ENCODE data around the gene FIBCD1.

The FIBCD1 gene

DNA sequence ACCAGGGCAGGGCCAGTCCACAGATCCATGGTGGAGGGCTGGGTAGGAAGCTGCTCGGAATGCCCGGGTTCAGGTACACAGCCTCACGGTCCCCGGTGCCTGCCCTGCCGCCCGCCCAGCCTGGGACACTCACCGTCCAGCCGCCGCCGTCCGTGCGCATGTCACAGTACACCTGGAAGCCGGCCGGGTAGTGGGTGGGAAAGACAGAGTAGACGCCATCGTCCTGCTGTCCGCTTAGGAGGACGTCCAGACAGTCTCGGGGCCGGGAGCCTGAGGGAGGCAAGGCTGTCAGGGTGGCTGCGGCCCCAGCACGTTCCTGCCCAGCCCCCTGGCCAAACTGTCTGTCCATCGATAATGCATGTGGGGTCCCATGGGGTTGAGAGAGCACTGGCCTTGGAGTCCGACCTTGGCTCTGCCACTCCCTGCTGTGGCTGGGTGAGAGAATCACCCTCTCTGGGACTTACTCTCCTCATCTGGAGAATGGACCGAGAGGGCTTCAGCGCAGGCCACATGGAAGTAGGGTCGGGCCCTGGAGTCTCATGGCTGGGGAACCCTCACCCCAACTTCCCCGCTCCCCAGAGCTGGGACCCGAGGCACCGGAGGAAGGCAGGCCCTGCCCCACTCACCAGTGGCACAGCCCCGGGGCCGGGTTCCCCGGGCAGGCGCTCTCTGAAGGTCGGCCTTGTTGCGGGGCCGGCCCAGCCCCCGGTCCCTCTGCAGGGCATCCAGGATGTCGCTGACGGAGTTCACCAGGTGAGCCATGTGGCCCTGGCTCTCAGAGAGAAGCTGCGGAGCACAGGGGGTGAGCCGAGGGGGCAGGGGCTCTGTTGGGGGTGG lies 15.2 kb downstream of the FIBCD1 start:
- H3K4me3 ChIP-seq (ENCODE audit: low read depth, low read length): no peak overlapping the region

DNA sequence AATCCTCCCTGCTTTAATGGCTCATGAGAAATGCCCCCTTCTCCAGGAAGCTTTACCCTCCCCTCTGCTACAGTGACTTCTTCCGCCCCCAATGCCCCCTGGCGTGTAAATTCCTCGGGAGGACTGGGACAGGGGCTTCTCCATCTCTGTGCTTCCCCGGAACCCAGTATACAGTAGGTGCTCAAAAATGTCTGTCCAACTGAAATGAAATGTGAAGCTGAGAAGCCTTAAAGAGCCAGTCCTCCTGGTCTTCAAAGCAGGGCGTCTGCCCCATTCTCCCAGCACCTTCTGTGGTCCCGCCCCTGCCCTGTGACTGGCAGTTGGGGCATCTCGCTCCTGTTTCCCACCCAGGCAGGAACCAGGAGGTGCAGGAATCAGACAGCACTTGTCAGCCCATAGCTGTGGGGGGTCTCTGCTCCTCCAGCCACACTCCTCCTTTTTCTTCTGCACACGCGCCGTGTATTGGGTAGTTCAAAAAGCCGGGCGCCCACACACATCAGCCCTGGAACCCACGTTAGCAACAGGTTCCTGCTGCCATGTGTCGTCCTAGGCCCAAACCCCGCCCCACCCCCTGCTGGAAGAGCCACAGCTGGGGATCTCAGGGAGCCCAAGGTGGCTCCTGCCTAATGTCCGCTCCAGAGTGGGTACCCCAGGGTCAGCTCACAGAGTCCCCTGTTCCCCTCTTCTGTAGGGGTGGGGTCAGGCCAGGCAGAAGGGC lies 16.0 kb downstream of the FIBCD1 start:
- no peak overlapping the region for H3K4me3 ChIP-seq (ENCODE audit: low read depth, low read length)

DNA sequence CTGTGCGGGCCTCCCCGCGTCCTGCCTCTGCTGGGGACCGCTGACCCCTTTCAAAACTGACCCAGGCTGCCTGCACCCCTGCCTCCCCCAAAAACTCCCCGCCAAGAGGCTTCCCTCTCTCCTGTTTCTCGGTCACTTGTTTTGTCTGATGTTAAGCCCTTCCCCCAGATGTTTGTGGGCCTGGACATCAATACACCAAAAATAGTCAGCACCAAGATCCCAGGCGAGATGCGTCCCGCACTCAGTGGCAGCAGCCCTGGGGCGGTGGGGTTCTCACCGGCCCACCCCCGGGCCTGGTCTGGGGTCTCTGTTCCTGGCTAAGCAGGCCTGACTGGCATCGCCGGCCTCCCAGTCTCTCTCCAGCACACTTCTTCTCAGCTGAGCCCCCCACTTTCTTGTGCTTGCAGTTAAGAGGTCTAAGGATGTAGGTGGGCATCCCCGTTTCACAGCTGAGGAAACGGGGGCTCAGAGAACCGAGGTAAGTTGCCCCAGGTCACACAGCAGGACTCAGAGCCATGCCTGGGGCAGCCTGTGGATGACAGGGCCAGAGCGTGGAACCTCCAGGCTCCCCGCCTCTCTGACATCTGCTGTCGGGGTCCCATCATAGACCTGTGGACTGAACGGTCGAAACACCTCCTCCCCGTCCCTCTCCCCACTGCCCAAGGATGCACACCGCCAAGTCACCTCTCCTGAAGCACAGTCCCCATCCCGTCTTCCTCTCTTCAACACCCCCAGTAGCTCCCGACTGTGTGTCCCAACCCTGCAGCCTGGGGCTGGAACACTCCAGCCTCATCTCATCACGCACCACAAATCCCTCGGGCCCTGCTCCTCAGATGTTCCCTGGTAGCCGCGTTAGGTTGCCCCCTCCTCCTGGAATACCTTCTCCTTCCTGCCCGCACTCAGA lies 16.8 kb downstream of the FIBCD1 start:
- no peak overlapping the region for H3K4me3 ChIP-seq (ENCODE audit: low read depth, low read length)

DNA sequence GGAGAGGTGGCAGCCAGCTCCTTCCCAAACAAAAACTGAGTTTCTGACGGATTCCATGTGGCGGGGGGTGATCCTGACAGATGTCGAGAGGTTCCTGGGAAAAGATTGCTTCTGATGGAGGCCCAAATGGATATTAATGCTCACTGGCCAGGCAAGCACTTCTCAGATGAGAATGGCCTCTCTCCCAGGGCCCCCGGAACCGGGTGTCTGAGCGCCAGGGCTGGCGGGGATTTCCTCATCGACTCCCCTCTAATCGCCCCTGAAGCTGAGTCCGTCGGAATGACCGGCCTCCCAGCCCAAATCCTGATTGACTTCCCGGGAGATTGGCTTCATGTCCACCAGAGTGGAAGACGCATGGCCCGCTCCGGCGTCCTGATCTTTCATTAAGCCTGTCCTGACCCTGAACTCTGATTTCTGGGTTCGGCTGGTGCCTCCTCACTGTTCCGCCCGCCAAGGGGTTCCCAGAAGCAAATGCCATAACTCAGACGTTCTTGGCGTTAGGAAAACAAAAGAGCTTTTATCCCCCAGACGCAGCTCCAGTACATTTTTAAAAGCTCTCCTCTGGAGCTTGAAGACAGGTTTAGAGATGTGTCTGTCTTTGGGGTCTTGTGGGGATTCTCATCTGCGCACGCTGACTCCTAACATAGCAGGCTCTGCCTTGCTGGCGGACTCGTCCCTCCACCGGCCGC lies 17.6 kb downstream of the FIBCD1 start:
- H3K4me3 ChIP-seq (ENCODE audit: low read depth, low read length): no peak overlapping the region

DNA sequence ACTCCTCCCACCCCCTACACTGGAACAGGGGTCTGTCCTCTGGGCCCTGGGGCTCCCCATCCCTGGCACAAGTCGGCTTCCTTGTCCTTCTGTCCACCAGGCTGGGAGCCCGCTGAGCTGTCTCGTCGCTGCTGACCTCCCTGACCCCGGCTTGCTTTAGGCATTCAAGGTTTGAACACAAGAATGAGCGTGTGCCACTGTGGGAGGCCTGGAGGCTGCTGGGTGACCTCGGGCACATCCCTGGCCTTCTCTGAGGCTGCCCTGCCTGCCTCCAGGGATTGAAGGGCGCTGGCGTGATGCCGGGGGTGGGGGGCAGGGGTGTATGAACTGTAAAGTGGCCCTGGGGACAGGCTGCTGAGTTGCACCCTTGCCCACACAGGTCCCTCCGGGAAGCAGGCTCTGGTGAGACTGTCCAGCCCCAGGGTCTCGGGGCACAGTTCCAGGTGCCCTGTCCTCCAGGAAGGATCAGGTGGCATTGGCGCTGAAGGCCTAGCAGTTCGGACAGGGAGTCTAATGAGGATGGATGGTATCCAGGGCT lies 18.2 kb downstream of the FIBCD1 start:
- no peak overlapping the region for H3K4me3 ChIP-seq (ENCODE audit: low read depth, low read length)

DNA sequence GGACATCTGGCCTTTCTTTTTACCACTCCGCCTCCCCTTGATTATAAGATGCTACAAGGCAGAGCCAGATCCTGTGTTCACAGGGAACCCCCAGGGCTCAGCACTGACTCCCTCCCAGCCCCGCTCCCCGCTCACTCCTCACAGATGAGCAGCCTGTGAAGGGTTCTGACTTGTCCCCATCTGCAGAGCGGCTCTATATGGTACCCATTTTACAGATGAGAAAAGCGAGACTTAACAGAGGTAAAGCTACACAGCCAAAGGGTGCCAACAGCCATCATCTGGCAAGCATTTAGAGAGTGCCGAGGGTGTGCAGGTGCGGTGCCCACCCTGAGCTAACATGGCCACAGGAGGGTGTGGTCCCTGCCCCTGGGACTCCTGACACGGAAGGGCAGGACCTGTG lies 18.8 kb downstream of the FIBCD1 start:
- H3K4me3 ChIP-seq (ENCODE audit: low read depth, low read length): no peak overlapping the region

DNA sequence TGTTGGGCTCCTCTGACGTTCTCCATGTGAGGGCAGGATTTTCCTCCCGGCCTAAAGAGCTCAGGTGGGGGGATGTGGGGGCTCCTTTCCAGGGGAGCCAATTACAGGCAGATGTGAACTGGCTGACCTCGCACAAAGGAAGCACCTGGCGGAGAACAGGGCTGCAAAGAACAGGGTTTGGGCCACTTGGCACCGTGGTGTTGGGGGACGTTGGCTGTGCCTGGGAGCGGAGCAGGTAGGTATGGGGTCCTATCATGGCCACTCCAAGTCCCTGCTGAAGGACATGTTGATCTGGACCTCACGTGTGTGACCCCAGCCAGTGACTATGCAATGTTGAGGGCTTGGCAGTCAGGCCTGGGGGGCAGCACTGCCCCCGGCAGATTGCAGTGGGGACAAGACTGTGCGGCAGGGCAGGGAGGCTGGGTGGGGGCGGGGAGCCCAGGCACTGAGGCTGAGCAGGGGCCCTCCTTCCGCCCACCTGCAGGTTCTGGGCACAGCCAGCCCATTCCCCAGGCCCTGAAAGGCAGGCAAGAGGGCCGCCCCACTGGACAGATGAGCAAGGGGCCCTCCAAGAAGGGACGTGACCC lies 19.4 kb downstream of the FIBCD1 start:
- H3K4me3 ChIP-seq (ENCODE audit: low read depth, low read length): no peak overlapping the region

DNA sequence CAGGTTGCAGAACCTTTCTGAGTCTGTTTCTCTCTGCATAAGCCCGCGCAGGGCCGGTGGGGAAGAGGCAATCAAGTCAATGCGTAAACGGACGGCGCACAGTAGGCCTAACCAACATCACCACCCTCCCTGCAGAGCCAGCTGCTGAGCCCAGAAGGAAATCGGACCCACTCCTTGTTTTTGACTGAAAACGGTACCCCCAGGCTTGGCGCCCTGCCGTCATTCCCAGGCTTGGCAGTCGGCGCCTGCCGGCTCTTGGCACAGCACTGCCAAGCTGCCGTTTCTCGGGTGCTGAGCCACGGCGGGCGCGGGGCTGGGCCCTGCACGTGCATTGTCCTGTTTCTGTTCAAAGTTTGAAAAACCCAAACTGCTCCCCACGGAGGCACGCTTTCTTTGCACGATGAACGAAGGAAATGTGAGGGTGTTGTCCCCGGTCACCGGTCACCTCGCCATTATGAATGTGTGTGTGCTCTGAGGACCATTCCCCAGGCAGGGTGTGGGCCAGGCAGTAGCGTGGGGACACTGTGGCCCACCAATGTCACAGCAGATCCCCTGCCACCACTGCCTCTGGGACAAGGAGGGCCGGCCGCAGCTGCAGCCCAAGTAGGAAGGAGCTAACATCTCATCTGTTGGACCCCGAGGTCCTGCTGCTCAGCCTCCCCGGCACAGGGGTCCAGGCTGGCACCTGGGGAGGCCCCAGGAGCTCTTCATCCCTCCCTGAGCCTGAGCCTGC lies 20.1 kb downstream of the FIBCD1 start:
- H3K4me3 ChIP-seq (ENCODE audit: low read depth, low read length): no peak overlapping the region

DNA sequence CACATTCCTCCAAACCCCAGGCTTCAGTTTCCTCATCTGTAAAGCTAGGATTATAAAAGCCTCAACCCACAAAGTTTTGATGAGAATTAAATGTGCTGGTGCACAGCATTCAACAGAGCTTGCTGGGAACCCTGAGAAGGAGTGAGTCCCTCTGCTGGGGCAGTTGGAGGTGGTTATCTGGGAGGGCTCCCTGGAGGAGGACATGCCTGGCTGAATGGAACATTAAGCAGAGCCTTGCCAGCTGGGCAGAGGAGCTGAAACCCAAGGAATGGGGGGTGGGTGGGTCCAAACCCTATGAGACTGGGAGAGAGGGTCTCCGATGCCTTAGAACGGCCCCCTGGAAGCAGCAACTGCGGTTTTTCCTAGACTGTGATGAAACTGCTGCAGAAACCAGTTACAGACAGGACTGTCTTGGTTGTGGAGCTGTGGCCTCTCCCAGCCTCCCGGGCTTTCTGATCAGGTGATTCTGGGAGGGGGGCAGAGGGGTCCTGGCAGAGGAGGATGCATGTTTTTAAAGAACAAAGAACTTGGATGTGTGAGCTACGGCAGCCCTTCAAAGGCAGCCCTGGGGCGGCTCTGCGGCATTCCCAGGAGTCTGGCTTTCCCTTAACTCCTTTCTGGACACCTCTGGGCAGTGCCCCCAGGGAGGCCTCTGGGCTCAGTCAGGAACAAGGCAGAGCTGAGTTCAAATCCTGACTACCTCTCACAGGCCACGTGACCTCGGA lies 20.8 kb downstream of the FIBCD1 start:
- no peak overlapping the region for H3K4me3 ChIP-seq (ENCODE audit: low read depth, low read length)

DNA sequence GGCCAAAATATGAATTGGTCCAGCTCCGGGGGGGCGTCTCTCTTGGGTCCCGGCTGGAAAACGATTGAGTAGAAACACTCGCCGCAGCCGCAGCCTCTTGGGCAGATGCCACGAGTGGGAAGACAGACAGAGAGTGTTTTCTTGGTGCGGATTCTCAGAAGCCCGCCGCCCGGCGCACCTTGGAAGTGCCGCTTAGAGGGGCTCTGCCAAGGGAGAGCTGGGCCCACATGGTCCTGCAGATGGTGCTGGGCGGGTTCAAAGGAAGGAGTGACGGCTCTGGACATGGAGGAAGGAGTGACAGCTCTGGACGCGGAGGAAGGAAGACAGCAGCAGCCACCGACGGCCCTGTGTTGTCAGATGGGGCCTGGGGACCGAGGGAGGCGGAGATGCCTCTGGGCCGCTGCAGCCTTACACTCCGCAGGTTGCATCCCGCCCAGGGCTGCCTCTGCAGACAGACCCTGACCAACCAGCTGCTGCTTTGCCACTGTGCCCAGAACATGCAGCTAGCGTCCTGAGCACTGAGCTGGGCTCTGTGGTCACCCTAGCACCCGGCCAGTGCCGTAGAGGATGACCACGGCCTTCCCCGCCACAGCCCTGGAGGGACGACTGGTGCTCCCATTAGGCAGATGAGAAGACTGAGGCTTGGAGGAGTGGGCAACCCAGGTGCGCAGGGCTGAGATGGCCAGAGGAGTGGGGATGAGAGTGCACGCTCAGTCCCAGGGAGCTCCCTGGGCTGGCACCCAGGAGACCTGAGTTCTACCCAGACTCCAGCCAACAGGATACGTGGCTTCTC lies 21.7 kb downstream of the FIBCD1 start:
- H3K4me3 ChIP-seq (ENCODE audit: low read depth, low read length): no peak overlapping the region

DNA sequence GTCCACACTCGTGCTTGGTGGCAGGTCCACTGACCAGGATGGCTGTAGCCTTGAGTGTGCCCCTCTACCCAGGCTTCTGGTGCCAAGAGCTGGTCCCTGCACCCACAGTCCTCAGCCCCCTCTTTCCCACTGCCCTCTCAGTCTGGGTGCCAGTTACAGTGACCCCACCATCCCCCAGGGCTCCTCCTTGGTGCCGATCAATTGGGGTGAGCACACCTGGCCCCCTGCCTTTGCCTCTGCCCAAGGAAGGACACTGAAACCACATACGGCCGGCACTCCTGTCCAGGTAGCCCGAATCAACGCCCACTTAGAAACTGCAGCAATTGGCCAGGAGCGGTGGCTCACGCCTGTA lies 24.0 kb downstream of the FIBCD1 start:
- H3K4me3 ChIP-seq (ENCODE audit: low read depth, low read length): no peak overlapping the region

DNA sequence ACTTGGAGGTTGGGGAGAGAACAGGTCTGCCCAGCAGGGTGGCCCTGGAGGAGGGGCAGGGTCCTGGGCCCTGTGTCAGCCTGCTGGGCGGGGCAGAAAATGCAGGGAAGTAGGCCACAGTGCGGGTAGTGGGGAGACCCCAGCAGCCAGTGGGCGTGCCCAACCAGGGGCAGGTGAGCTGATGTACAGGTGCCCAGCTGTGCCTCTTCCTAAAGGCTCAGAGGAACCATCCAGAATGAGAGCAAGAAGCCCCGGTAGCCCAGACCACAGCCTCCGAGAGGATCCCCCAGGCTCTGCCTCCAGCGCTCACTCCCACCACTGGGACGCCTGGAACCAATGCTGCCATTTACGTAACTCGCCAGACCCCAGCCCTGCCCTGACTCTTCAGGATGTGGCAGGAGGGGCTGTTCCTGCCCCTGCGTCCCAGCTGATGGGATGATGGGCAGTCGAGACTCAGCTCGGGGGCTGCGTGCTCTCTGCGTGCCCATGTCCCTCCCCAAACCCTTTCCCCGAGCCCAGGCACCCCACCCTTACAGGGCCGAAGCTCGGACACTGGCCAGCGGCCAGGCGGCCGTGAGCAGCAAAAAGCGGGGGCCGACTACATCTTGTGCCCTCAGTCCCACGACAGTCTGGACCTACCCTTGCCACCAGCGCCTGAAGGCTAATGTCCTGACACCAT lies 24.5 kb downstream of the FIBCD1 start:
- no peak overlapping the region for H3K4me3 ChIP-seq (ENCODE audit: low read depth, low read length)

DNA sequence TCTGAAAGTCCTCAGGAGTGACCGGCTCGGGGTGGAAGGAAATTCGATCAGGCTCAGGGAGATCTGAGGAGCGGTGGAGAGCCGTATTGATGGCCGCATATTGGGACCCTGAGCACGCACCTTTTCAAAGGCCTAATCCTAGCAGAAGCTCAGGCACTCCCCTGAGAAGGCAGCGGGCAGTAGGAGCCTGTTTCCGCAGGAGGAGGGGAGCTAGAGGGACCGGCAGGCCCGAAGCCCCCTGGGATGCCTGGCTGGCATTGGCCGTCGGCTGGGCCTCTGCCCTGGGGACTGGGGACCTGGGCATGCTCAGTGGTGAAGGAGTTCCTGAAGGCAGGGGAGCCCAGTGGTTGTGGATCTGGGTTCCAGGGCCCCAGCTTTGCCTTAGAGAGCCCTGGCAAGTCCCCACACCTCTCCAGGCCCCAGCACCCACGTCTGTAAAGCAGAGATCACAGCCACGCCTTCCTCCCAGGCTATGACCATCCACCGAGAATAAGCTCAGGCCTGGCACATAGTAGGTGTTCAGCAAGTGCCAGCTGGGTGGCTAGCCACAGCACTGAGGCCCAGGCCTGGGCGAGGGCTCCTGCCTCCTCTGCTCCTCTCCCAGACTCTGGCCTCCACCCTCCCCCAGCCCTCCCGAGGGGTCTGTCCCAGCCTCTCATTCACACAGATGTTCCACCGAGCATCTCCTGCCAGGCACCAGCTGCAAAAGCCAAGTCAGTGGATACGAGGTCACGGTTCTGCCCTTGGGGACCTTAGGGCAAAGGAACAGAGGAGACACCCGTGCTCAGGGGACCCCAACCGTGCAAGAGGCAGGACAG lies 25.2 kb downstream of the FIBCD1 start:
- H3K4me3 ChIP-seq (ENCODE audit: low read depth, low read length): no peak overlapping the region

DNA sequence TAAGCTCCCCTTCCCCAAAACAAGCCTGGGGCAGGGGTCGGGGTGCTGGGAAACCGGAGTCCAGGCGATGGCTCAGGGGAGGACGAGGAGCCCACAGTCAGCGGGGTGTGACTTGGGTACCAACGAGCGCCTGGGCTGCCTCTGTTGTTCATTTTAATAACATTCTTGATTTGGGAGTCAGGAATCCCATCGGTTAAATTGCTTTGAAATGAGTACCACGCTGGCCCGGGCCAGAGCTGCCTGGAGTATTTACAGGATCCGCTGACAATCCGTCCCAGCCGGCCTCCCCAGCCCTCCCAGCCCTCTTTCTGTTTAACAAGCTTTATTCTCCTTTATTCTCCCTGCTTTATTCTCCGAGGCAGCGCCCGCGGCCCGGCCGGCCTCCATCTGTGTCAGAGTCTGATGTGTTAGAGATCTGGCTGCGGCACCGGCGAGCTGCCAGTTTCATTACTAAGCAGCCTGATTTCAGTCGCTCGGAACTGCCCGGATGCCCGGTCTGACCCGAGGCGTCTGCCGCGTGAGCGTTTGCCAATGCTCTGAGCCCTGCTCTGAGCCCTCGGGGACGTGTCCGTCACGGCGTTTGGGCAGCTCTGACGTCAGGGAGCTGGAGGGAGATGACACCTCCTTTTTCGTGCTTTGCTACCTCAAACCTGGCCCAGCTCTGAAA lies 26.0 kb downstream of the FIBCD1 start:
- H3K4me3 ChIP-seq (ENCODE audit: low read depth, low read length): no peak overlapping the region

DNA sequence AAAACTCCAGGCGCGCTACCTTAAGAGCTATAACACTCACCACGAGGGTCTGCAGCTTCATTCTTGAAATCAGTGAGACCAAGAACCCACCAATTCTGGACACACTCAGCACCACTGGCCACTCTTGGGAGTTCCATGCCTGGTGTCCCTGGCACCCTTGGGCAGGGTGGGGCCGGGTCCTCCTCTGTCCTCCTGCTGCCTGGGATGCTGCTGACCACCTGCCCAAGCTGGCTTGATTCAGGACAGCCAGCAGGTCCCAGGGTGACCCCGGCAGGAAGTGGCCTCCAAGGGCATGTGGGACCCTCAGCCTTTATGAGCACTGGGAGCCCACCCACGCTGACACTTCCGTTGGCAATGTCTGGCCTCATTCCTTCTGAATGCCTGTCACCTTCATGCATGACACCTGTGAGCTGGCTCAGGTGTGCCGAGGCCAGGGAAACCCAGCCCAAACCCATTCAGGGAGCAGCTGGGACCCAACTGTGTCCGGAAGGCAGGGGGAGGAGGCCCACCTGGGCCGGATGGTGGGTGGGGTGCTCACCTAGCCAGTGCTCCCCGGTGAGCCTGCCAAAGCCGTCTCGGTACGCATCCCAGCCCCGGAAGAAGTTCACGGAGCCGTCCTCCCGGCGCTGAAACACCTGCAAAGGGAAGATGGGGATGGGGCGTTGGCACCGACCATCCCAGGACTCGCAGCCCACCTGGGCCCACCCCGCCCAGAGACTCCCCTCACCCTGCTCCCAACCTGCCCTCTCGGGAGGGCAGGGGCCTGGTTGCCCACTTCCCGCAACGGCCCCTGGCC lies 27.6 kb downstream of the FIBCD1 start:
- H3K4me3 ChIP-seq (ENCODE audit: low read depth, low read length): no peak overlapping the region

Data from iPS-11a (cell line).